Measurements from ENCODE around the gene NDUFB11. TPM values are rescaled to one million over a fixed set of nuclear protein-coding genes. Genes with fewer than 3 reads are reported as not detected.

The NDUFB11 gene
- total RNA-seq: 100 to 1,000 TPM in 3 of 4 donors, 10 to 100 TPM in 1; 68.5 to 179 (median 107) TPM

- peak; percentile 94 for DNase-seq
- Histone ChIP-seq H3K9me3 (no peaks in the 10 kb centered on the region), H3K27me3 (no peaks in the 10 kb centered on the region), H3K36me3 (no peaks in the 10 kb centered on the region), H3K4me1 (peaks cover 7 to 14% of the 10 kb centered on the region in 2 donors), H3K4me3 (replicated peaks in 1 of 3) (peak within 1 kb of the TSS in 2 of 3 donors; percentile 38 to 81), H3K27ac (peak within 1 kb of the TSS; percentile 90 to 97 (median 93))
- WGBS, 2 donors: 0 to 1% methylated on average over 1 to 21 of the region's 54 CpGs
- peak; percentile 35 to 85 (median 66) for TF ChIP-seq CTCF (IDR thresholded peaks at IDR 0.05)
- TF ChIP-seq POLR2A (IDR thresholded peaks at IDR 0.05): peak in 1 of 2 donors; percentile 85
- intact Hi-C loops (cut with DNase I): no loop called here
Measured at GRCh38 chrX:47144626-47145394, at the start of gene NDUFB11, which contains the start of gene RBM10. Gene NDUFB11, minus strand, starts transcription at chrX:47144702. Its CDS starts 23 bp downstream, at chrX:47144679. Gene RBM10, plus strand, starts transcription at chrX:47145221. Its CDS starts 2,261 bp downstream, at chrX:47147482.

GRCh38 chrX:47193475-47194193, 49.1 kb upstream of the NDUFB11 start, which contains the start of gene UBA1:
Gene UBA1, plus strand, starts transcription at chrX:47193829. Its CDS starts 4,974 bp downstream, at chrX:47198803.
- intact Hi-C loops (cut with DNase I): loop anchor here (5.0 kb wide), 2 partner anchors 194 to 334 kb away; no protein-coding TSS in a partner anchor
- H3K4me1 ChIP-seq: peaks cover 43 to 52% of the 10 kb centered on the region in 2 donors

GRCh38 chrX:47191806-47192401, 47.4 kb upstream of the NDUFB11 start:
- DNase-seq: no peak
- no peak for TF ChIP-seq POLR2A (IDR thresholded peaks at IDR 0.05)
- TF ChIP-seq CTCF (IDR thresholded peaks at IDR 0.05): no peak
- no peak overlapping the region for H3K27ac ChIP-seq
- WGBS, 2 donors: 71 to 86% methylated on average over 12 to 16 of the region's 16 CpGs
- intact Hi-C loops (cut with DNase I): loop anchor here (5.0 kb wide), 2 partner anchors 195 to 335 kb away; no protein-coding TSS in a partner anchor
- no peaks in the 10 kb centered on the region for H3K9me3 ChIP-seq
- H3K4me1 ChIP-seq: peaks cover 35 to 42% of the 10 kb centered on the region in 2 donors
- H3K27me3 ChIP-seq: no peaks in the 10 kb centered on the region
- H3K36me3 ChIP-seq: peaks cover 0 to under 1% of the 10 kb centered on the region in 2 donors
- H3K4me3 ChIP-seq (replicated peaks in 1 of 3): no peak overlapping the region

More at GRCh38 chrX:47193475-47194193, 49.1 kb upstream of the NDUFB11 start, which contains the start of gene UBA1:
- WGBS, 2 donors: 0 to 2% methylated on average over 7 to 11 of the region's 50 CpGs
- Histone ChIP-seq H3K9me3 (no peaks in the 10 kb centered on the region), H3K36me3 (peaks cover under 1 to 6% of the 10 kb centered on the region in 2 donors), H3K27me3 (no peaks in the 10 kb centered on the region), H3K4me3 (replicated peaks in 1 of 3) (peak within 1 kb of the TSS in 2 of 3 donors; percentile 29 to 85), H3K27ac (peak within 1 kb of the TSS; percentile 90 to 97 (median 93))
- DNase-seq: peak; percentile 92 to 94
- TF ChIP-seq CTCF (IDR thresholded peaks at IDR 0.05): peak; percentile 30 to 96 (median 68)
- peak; percentile 45 to 90 for TF ChIP-seq POLR2A (IDR thresholded peaks at IDR 0.05)

GRCh38 chrX:47191331-47191730, 46.8 kb upstream of the NDUFB11 start:
- H3K9me3 ChIP-seq: no peaks in the 10 kb centered on the region
- peak overlapping the region in 1 of 3 donors; percentile 39 for H3K27ac ChIP-seq
- peak overlapping the region in 1 of 3 donors; percentile 41 for H3K4me3 ChIP-seq (replicated peaks in 1 of 3)
- H3K27me3 ChIP-seq: no peaks in the 10 kb centered on the region
- no peaks in the 10 kb centered on the region for H3K36me3 ChIP-seq
- TF ChIP-seq CTCF (IDR thresholded peaks at IDR 0.05) (no peak), POLR2A (IDR thresholded peaks at IDR 0.05) (peak in 1 of 2 donors; percentile 6)
- peak; percentile 12 to 23 for DNase-seq
- 4 to 7% methylated on average over 5 to 9 of the region's 26 CpGs for WGBS, 2 donors
- intact Hi-C loops (cut with DNase I): loop anchor here (5.0 kb wide), 2 partner anchors 196 to 336 kb away; no protein-coding TSS in a partner anchor
- H3K4me1 ChIP-seq: peaks cover 31 to 39% of the 10 kb centered on the region in 2 donors
